GM12878 (cell line): ENCODE measurements around the gene NEK8. TPM values are rescaled to one million over a fixed set of nuclear protein-coding genes. Genes with fewer than 3 reads are reported as not detected.

Source experiments
- ATAC-seq: fragments of 200-7000 bp; cut with Tn5 transposase; 3 replicates; pipeline ENCODE4 v1.9.1; 2020; ENCODE audit warnings: mild to moderate bottlenecking, moderate library complexity
- BruUV-seq: library from RNA; stranded (reverse); fragments of 400-500 nt; replicated peaks from 2 replicates; lab custom pipeline; 2021; lab: Mats Ljungman, UMichigan
- CTCF ChIA-PET: fragments of 300-600 bp; sonication (Branson Sonifier 250); formaldehyde crosslinking; extraction: SDS; loops from one replicate; lab custom pipeline; 2021; ENCODE audit warnings: inconsistent platforms; lab: Yijun Ruan, JAX
- POLR2A ChIA-PET: fragments of 350-600 bp; formaldehyde crosslinking; extraction: SDS; loops from one replicate; lab custom pipeline; 2021; ENCODE audit warnings: inconsistent platforms; lab: Charles Lee
- RAD21 ChIA-PET: fragments of 300-600 bp; sonication (Branson Sonifier 250); formaldehyde crosslinking; loops from one replicate; lab custom pipeline; 2023; ENCODE audit warnings: antibody characterized with exemption; ENCODE audit not compliant: unreplicated experiment; lab: Charles Lee
- SMC1A ChIA-PET: fragments of 300-600 bp; sonication (Branson Sonifier 250); formaldehyde crosslinking; loops from one replicate; lab custom pipeline; 2023; ENCODE audit not compliant: unreplicated experiment, uncharacterized antibody; lab: Charles Lee
- DNase-seq: peaks from one replicate; pipeline ENCODE4 v3.0.0-alpha.2; 2011; ENCODE audit warnings: low read depth, low spot score
- FAIRE-seq: peaks from 3 replicates; lab custom pipeline; 2011; peaks lifted over from hg19 to GRCh38; lab: Jason Lieb, UNC
- H2AFZ ChIP-seq: 2 replicates; pipeline ENCODE4 v1.6.0; 2011; ENCODE audit warnings: low read depth, low read length, control low read depth; ENCODE audit not compliant: control insufficient read depth
- H3K27ac ChIP-seq: 2 replicates; pipeline ENCODE4 v1.5.1; 2011; ENCODE audit warnings: control low read depth; ENCODE audit not compliant: control insufficient read depth, insufficient read depth
- H3K27me3 ChIP-seq, 2 experiments: replicated peaks in 1 of 2; 2 replicates each; pipeline versions ENCODE4 v1.6.0 to v1.6.1; 2011; ENCODE audit warnings: low read length in 1 of 2; ENCODE audit not compliant: control insufficient read depth in 2 of 2, insufficient read depth in 2 of 2
- H3K36me3 ChIP-seq, 2 experiments: 2 replicates each; pipeline ENCODE4 v1.5.1; 2011; ENCODE audit warnings: low read length in 1 of 2; ENCODE audit not compliant: control insufficient read depth in 2 of 2, insufficient read depth in 2 of 2
- H3K4me1 ChIP-seq: 2 replicates; pipeline ENCODE4 v1.6.1; 2011; ENCODE audit warnings: mild to moderate bottlenecking, low read length, moderate library complexity, mixed read lengths; ENCODE audit not compliant: control insufficient read depth, insufficient read depth
- H3K4me2 ChIP-seq: 2 replicates; pipeline ENCODE4 v1.6.0; 2011; ENCODE audit warnings: control low read depth; ENCODE audit not compliant: control insufficient read depth, insufficient read depth
- H3K4me3 ChIP-seq: fragments of 200-600 bp; sonication (generic); 2 replicates; pipeline ENCODE4 v1.5.1; 2016
- H3K79me2 ChIP-seq: 2 replicates; pipeline ENCODE4 v1.6.0; 2011; ENCODE audit warnings: low read length; ENCODE audit not compliant: control insufficient read depth, insufficient read depth
- H3K9ac ChIP-seq: 2 replicates; pipeline ENCODE4 v1.8.0; 2011; ENCODE audit warnings: low read length, control low read depth, mixed read lengths; ENCODE audit not compliant: control insufficient read depth, insufficient read depth
- H3K9me3 ChIP-seq: replicated peaks from 3 replicates; pipeline ENCODE4 v1.5.1; 2011; ENCODE audit warnings: mild to moderate bottlenecking, low read length; ENCODE audit not compliant: control insufficient read depth, insufficient read depth
- H4K20me1 ChIP-seq: 2 replicates; pipeline ENCODE4 v1.6.0; 2011; ENCODE audit not compliant: control insufficient read depth, insufficient read depth
- RAD51 ChIP-seq: fragments of 450-650 bp; IDR thresholded peaks from 2 replicates; pipeline ENCODE4 v1.6.1; 2016; ENCODE audit warnings: moderate library complexity, mild to moderate bottlenecking, inconsistent platforms
- RCOR1 ChIP-seq: conservative IDR thresholded peaks from 2 replicates; pipeline ENCODE4 v1.6.1; 2012; ENCODE audit warnings: low read depth, low read length, improper control_type of control experiment
- SPI1 ChIP-seq: IDR thresholded peaks from 2 replicates; pipeline ENCODE4 v1.6.1; 2011; ENCODE audit warnings: low read depth, mild to moderate bottlenecking, low read length, moderate library complexity, borderline replicate concordance; ENCODE audit not compliant: insufficient read depth
- STAT1 ChIP-seq: fragments of 450-650 bp; conservative IDR thresholded peaks from 2 replicates; pipeline ENCODE4 v1.6.1; 2014; ENCODE audit warnings: antibody characterized with exemption, mild to moderate bottlenecking
- YY1 ChIP-seq: IDR thresholded peaks from 2 replicates; pipeline ENCODE4 v1.6.1; 2011; ENCODE audit warnings: low read depth, mild to moderate bottlenecking, low read length
- ZZZ3 ChIP-seq: IDR thresholded peaks from 2 replicates; pipeline ENCODE4 v1.6.1; 2011; ENCODE audit warnings: low read depth; ENCODE audit not compliant: control insufficient read depth, insufficient read length
- WGBS: methylation state at CpG from one replicate; pipeline ENCODE4 v1.1.6; 2016; ENCODE audit warnings: low lambda C conversion rate; ENCODE audit not compliant: insufficient replicate concordance, insufficient coverage; ENCODE audit errors: missing lambda C conversion rate; 5-methylcytosine and 5-hydroxymethylcytosine counted together
- in situ Hi-C: fragments of 300-500 bp; cut with MboI; formaldehyde crosslinking; loops from 9 replicates; pipeline ENCODE4 v1.14.3; 2018; ENCODE audit warnings: mixed read lengths
- intact Hi-C: fragments of 100-400 bp; cut with micrococcal nuclease; formaldehyde crosslinking; loops from one replicate; pipeline ENCODE4 v1.14.2; 2022; ENCODE audit not compliant: unreplicated experiment
- polyA plus RNA-seq, 11 experiments: library from polyadenylated mRNA; depleted of rRNA in 4 of 11; unstranded in 6 of 11; stranded (reverse) in 5 of 11; fragments of >200 nt; fragmentation: Nextera tagmentation in 4 of 11; fragmentation: Illumina TruSeq in 1 of 11; extraction: Ambion mirVana in 4 of 11; extraction: Trizol in 1 of 11; gene quantifications; 1 replicate in 1 of 11; 2 replicates in 10 of 11; pipeline versions ENCODE4 v1.2.1 to v1.2.3, GENCODE V29; 2011 to 2016; ENCODE audit warnings: inconsistent platforms in 2 of 11, missing spikeins in 2 of 11, low read depth in 1 of 11
- total RNA-seq, 4 experiments: library from RNA; depleted of rRNA in 3 of 4; stranded (reverse); fragments of >200 nt in 3 of 4; fragmentation: Illumina TruSeq in 1 of 4; extraction: Trizol in 1 of 4; gene quantifications; 2 replicates each; pipeline versions ENCODE4 v1.2.1 to v1.2.3, GENCODE V29; 2013 to 2021
- TF ChIP-seq, protein P1 (sequence below): IDR thresholded peaks from 2 replicates; pipeline ENCODE4 v1.6.1; 2012; ENCODE audit warnings: mild to moderate bottlenecking, low read depth, low read length
- TF ChIP-seq, protein P2 (sequence below): fragments of 450-650 bp; IDR thresholded peaks from 2 replicates; pipeline ENCODE4 v1.6.1; 2017; ENCODE audit warnings: antibody characterized with exemption, mild to moderate bottlenecking, moderate library complexity
- TF ChIP-seq, protein P3 (sequence below): IDR thresholded peaks from 2 replicates; pipeline ENCODE4 v1.6.1; 2012; ENCODE audit warnings: low read length, inconsistent platforms
- TF ChIP-seq, protein P4 (sequence below): fragments of 450-650 bp; IDR thresholded peaks from 2 replicates; pipeline ENCODE4 v1.6.1; 2017; ENCODE audit warnings: borderline replicate concordance
- TF ChIP-seq, protein P5 (sequence below): fragments of 450-650 bp; formaldehyde crosslinking; IDR thresholded peaks from 2 replicates; pipeline ENCODE4 v1.4.0; 2022; ENCODE audit warnings: mild to moderate bottlenecking, moderate library complexity

The NEK8 gene
- total and polyA plus RNA-seq, 10 of the 15 experiments (the other 5 are each of a cell fraction or from before 2014, with no cell fraction given) = 2.3 to 14.3 (median 9.4) TPM

DNA sequence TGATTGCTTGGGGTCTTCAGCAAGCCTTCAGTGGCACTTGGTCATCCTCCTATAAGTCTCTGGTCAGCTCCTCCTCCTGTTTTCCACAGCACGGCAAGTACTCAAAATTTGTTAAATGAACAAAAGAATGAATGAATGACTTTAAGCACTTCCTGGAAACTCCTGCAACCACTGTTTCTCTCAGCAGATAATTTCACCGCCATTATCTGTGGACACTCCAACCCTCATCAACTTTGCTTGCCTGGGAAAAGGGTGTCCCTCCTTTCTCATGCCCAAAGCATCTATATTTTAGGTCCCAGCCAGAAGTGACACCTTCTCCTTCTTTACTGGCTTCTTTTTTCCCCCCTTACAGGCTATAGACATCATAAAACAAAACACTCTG lies 21.3 kb upstream of the NEK8 start:
- intact Hi-C loops = no loop called here
- no peak overlapping the region for H3K27ac ChIP-seq
- WGBS = 100% methylated on average over 2 of the region's 2 CpGs
- TF ChIP-seq RCOR1 (no peak), YY1 (no peak), RAD51 (no peak), SPI1 (no peak), STAT1 (no peak), ZZZ3 (no peak)
- TF ChIP-seq, protein P1, sequence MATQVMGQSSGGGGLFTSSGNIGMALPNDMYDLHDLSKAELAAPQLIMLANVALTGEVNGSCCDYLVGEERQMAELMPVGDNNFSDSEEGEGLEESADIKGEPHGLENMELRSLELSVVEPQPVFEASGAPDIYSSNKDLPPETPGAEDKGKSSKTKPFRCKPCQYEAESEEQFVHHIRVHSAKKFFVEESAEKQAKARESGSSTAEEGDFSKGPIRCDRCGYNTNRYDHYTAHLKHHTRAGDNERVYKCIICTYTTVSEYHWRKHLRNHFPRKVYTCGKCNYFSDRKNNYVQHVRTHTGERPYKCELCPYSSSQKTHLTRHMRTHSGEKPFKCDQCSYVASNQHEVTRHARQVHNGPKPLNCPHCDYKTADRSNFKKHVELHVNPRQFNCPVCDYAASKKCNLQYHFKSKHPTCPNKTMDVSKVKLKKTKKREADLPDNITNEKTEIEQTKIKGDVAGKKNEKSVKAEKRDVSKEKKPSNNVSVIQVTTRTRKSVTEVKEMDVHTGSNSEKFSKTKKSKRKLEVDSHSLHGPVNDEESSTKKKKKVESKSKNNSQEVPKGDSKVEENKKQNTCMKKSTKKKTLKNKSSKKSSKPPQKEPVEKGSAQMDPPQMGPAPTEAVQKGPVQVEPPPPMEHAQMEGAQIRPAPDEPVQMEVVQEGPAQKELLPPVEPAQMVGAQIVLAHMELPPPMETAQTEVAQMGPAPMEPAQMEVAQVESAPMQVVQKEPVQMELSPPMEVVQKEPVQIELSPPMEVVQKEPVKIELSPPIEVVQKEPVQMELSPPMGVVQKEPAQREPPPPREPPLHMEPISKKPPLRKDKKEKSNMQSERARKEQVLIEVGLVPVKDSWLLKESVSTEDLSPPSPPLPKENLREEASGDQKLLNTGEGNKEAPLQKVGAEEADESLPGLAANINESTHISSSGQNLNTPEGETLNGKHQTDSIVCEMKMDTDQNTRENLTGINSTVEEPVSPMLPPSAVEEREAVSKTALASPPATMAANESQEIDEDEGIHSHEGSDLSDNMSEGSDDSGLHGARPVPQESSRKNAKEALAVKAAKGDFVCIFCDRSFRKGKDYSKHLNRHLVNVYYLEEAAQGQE = no peak
- TF ChIP-seq, protein P2, sequence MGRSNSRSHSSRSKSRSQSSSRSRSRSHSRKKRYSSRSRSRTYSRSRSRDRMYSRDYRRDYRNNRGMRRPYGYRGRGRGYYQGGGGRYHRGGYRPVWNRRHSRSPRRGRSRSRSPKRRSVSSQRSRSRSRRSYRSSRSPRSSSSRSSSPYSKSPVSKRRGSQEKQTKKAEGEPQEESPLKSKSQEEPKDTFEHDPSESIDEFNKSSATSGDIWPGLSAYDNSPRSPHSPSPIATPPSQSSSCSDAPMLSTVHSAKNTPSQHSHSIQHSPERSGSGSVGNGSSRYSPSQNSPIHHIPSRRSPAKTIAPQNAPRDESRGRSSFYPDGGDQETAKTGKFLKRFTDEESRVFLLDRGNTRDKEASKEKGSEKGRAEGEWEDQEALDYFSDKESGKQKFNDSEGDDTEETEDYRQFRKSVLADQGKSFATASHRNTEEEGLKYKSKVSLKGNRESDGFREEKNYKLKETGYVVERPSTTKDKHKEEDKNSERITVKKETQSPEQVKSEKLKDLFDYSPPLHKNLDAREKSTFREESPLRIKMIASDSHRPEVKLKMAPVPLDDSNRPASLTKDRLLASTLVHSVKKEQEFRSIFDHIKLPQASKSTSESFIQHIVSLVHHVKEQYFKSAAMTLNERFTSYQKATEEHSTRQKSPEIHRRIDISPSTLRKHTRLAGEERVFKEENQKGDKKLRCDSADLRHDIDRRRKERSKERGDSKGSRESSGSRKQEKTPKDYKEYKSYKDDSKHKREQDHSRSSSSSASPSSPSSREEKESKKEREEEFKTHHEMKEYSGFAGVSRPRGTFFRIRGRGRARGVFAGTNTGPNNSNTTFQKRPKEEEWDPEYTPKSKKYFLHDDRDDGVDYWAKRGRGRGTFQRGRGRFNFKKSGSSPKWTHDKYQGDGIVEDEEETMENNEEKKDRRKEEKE = no peak
- TF ChIP-seq, protein P3, sequence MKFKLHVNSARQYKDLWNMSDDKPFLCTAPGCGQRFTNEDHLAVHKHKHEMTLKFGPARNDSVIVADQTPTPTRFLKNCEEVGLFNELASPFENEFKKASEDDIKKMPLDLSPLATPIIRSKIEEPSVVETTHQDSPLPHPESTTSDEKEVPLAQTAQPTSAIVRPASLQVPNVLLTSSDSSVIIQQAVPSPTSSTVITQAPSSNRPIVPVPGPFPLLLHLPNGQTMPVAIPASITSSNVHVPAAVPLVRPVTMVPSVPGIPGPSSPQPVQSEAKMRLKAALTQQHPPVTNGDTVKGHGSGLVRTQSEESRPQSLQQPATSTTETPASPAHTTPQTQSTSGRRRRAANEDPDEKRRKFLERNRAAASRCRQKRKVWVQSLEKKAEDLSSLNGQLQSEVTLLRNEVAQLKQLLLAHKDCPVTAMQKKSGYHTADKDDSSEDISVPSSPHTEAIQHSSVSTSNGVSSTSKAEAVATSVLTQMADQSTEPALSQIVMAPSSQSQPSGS = no peak
- TF ChIP-seq, protein P4, sequence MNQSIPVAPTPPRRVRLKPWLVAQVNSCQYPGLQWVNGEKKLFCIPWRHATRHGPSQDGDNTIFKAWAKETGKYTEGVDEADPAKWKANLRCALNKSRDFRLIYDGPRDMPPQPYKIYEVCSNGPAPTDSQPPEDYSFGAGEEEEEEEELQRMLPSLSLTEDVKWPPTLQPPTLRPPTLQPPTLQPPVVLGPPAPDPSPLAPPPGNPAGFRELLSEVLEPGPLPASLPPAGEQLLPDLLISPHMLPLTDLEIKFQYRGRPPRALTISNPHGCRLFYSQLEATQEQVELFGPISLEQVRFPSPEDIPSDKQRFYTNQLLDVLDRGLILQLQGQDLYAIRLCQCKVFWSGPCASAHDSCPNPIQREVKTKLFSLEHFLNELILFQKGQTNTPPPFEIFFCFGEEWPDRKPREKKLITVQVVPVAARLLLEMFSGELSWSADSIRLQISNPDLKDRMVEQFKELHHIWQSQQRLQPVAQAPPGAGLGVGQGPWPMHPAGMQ = no peak
- TF ChIP-seq, protein P5, sequence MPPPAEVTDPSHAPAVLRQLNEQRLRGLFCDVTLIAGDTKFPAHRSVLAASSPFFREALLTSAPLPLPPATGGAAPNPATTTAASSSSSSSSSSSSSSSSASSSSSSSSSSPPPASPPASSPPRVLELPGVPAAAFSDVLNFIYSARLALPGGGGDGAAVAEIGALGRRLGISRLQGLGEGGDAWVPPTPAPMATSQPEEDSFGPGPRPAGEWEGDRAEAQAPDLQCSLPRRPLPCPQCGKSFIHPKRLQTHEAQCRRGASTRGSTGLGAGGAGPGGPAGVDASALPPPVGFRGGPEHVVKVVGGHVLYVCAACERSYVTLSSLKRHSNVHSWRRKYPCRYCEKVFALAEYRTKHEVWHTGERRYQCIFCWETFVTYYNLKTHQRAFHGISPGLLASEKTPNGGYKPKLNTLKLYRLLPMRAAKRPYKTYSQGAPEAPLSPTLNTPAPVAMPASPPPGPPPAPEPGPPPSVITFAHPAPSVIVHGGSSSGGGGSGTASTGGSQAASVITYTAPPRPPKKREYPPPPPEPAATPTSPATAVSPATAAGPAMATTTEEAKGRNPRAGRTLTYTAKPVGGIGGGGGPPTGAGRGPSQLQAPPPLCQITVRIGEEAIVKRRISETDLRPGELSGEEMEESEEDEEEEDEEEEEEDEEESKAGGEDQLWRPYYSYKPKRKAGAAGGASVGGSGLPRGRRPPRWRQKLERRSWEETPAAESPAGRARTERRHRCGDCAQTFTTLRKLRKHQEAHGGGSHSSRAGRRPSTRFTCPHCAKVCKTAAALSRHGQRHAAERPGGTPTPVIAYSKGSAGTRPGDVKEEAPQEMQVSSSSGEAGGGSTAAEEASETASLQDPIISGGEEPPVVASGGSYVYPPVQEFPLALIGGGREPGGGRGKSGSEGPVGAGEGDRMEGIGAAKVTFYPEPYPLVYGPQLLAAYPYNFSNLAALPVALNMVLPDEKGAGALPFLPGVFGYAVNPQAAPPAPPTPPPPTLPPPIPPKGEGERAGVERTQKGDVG = no peak

More for the DNA sequence above, 21.3 kb upstream of the NEK8 start:
- POLR2A ChIA-PET = no interaction called here
- RAD21 ChIA-PET = no interaction called here
- no TSS peak for BruUV-seq
- ATAC-seq (no peak), DNase-seq (no peak), FAIRE-seq (no peak)
- SMC1A ChIA-PET = no interaction called here
- no peak overlapping the region for H3K9ac ChIP-seq
- no peak overlapping the region for H3K4me3 ChIP-seq
- no peak overlapping the region for H2AFZ ChIP-seq
- H3K36me3 ChIP-seq = peaks cover 3 to 9% of the 10 kb centered on the region in 2 experiments; a peak in 2 of 4 replicates
- no peaks in the 10 kb centered on the region for H3K27me3 ChIP-seq
- CTCF ChIA-PET = no interaction called here
- H3K4me1 ChIP-seq = peaks cover 7% of the 10 kb centered on the region
- no peaks in the 10 kb centered on the region for H3K9me3 ChIP-seq
- H4K20me1 ChIP-seq = no peaks in the 10 kb centered on the region
- no peaks in the 10 kb centered on the region for H3K79me2 ChIP-seq
- in situ Hi-C loops = no loop called here
- no peak overlapping the region for H3K4me2 ChIP-seq
